Suprapubic skin (tissue), 4 donors: Measurements from ENCODE around the gene TMEM131. TPM values are rescaled to one million over a fixed set of nuclear protein-coding genes. Genes with fewer than 3 reads are reported as not detected.
"Not testable (repeated sequence)": the region's sequence is repeated elsewhere in the genome, so short reads cannot be mapped to it uniquely, and the experiment has no call there.

Source experiments
- DNase-seq, 2 donors: peaks; one replicate each; pipeline ENCODE4 v3.0.0-alpha.2; 2019; ENCODE audit warnings: low spot score in 2 of 2
- H3K27ac ChIP-seq: fragments of 200-600 bp; sonication (generic); one replicate; pipeline ENCODE4 v1.5.1; 2019
- H3K27me3 ChIP-seq: fragments of 200-600 bp; sonication (generic); one replicate; pipeline ENCODE4 v1.5.1; 2019
- H3K36me3 ChIP-seq: fragments of 200-600 bp; sonication (generic); one replicate; pipeline ENCODE4 v1.5.1; 2019
- H3K4me1 ChIP-seq: fragments of 200-600 bp; sonication (generic); one replicate; pipeline ENCODE4 v1.5.1; 2019
- H3K4me3 ChIP-seq: fragments of 200-600 bp; sonication (generic); one replicate; pipeline ENCODE4 v1.5.1; 2019; ENCODE audit warnings: mild to moderate bottlenecking
- H3K9me3 ChIP-seq: fragments of 200-600 bp; sonication (generic); one replicate; pipeline ENCODE4 v1.5.1; 2019
- EP300 ChIP-seq: sonication (generic); formaldehyde crosslinking; IDR thresholded peaks from one replicate; pipeline ENCODE4 v1.6.1; 2017; ENCODE audit warnings: antibody characterized with exemption
- POLR2A ChIP-seq, 2 donors: fragments of 450-650 bp; IDR thresholded peaks; one replicate each; pipeline ENCODE4 v1.6.1; 2017; ENCODE audit warnings: antibody characterized with exemption in 2 of 2, mild to moderate bottlenecking in 2 of 2, moderate library complexity in 2 of 2
- POLR2AphosphoS5 ChIP-seq, 3 donors: sonication (generic); formaldehyde crosslinking; IDR thresholded peaks; one replicate each; pipeline ENCODE4 v1.6.1; 2017; ENCODE audit warnings: antibody characterized with exemption in 3 of 3
- WGBS: methylation state at CpG from one replicate; pipeline ENCODE4 v1.1.5; 2018; 5-methylcytosine and 5-hydroxymethylcytosine counted together
- total RNA-seq, 4 donors: library from RNA; depleted of rRNA; stranded (reverse); fragments of >200 nt; gene quantifications; one replicate each; pipeline ENCODE4 v1.1.0, GENCODE V29; 2016
- TF ChIP-seq, protein P1 (sequence below), 2 donors: fragments of 200-600 bp in 1 of 2; fragments of 450-650 bp in 1 of 2; sonication (generic) in 1 of 2; IDR thresholded peaks; one replicate each; pipeline ENCODE4 v1.5.1; 2016 to 2019; ENCODE audit warnings: antibody characterized with exemption in 2 of 2, mild to moderate bottlenecking in 1 of 2, moderate library complexity in 1 of 2

Gene TMEM131
- total RNA-seq, 4 donors from 2014 or later, result 39.7 to 117 (median 42.5) TPM

DNA sequence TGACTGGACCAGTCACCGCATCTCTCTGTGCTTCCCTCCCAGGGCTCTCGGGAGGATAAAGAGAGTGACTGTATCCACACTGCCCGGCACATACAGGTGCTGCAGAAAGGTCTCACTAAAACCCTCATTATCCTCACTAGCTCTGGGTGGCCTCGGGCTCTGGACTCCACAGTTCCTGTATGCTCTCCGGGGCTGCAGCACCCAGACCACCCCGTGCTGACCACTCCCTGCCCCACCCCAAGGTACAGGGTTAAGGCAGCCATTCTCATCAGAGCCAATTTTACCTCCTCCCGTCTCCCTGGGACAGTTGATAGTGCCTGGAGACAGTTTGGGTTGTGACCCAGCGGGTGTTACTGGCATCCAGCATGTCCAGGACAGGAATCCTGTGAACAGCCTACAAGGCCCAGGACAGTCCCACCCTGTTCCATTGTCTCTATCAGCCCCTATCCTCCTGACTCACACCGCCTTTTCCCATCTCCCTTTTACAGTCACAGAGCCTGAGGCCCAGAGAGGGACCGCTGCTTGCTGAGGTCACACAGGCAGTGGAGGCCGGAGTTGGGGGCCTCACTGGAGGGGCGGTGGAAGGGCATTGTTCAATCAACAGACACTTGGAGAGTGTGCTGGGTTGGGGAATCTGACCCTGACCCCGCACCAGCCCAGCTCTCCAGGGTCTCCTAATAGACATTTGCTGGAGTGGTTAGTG lies 280.6 kb downstream of the TMEM131 start:
- no peak overlapping the region for H3K27ac ChIP-seq
- no peaks in the 10 kb centered on the region for H3K9me3 ChIP-seq
- DNase-seq, result peak; percentile 56 to 69
- no peaks in the 10 kb centered on the region for H3K36me3 ChIP-seq
- no peak overlapping the region for H3K4me3 ChIP-seq
- no peaks in the 10 kb centered on the region for H3K4me1 ChIP-seq
- H3K27me3 ChIP-seq, result no peaks in the 10 kb centered on the region
- 77% methylated on average over 13 of the region's 13 CpGs for WGBS
- no peak for TF ChIP-seq EP300
- TF ChIP-seq, protein P1, sequence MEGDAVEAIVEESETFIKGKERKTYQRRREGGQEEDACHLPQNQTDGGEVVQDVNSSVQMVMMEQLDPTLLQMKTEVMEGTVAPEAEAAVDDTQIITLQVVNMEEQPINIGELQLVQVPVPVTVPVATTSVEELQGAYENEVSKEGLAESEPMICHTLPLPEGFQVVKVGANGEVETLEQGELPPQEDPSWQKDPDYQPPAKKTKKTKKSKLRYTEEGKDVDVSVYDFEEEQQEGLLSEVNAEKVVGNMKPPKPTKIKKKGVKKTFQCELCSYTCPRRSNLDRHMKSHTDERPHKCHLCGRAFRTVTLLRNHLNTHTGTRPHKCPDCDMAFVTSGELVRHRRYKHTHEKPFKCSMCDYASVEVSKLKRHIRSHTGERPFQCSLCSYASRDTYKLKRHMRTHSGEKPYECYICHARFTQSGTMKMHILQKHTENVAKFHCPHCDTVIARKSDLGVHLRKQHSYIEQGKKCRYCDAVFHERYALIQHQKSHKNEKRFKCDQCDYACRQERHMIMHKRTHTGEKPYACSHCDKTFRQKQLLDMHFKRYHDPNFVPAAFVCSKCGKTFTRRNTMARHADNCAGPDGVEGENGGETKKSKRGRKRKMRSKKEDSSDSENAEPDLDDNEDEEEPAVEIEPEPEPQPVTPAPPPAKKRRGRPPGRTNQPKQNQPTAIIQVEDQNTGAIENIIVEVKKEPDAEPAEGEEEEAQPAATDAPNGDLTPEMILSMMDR (IDR thresholded peaks at IDR 0.05), result no peak
- TF ChIP-seq POLR2A (IDR thresholded peaks at IDR 0.05), result no peak
- TF ChIP-seq POLR2AphosphoS5 (IDR thresholded peaks at IDR 0.05), result no peak

DNA sequence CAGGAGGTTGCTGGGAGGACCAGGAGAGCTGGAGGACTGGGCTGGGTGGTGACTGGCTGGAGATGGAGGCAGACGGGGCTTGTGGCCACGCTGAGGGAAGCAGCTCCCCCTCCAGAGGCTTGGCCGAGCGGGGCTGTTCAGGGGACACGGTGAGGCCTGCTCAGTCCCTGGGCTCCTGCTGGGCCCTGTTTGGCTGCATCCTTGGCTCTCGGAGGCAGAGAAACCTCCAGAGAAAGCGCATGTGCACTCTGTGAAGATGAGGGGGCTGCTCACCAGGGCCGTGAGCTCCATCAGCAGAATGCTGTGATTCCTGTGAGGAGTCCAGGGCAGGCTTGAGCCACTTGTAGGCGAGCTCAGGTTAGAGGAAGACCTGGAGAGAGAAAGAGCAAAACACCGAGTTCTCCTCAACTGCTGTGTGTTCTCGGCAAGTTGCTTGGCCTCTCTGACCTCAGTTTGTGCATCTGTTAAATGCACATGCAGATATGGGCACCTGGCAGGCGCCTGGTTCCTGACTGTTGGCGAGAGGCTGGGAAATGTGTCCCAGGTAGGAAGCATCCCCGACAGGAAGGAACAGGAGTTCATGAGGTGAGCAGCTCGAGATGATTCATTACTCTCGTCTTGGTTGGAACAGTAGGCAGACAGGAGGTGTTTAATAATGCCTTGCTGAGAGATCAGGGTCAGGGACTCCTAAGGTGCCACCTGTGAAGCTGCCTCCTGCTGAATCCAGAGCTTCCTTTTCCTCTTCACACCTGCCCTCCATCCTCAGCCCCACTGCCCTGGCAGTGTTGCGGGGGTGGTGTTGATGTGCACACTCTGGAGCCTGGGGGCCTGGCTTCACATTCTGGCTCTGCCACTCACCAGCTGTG lies 281.4 kb downstream of the TMEM131 start:
- no peaks in the 10 kb centered on the region for H3K9me3 ChIP-seq
- no peaks in the 10 kb centered on the region for H3K4me1 ChIP-seq
- TF ChIP-seq EP300 (no peak), POLR2AphosphoS5 (IDR thresholded peaks at IDR 0.05) (no peak), POLR2A (IDR thresholded peaks at IDR 0.05) (no peak)
- DNase-seq, result peak; percentile 34 to 65
- H3K36me3 ChIP-seq, result no peaks in the 10 kb centered on the region
- 73% methylated on average over 13 of the region's 17 CpGs for WGBS
- no peak overlapping the region for H3K4me3 ChIP-seq
- no peak overlapping the region for H3K27ac ChIP-seq
- H3K27me3 ChIP-seq, result no peaks in the 10 kb centered on the region

- Histone ChIP-seq H3K27ac (no peak within 1 kb of the TSS), H3K4me3 (no peak within 1 kb of the TSS), H3K27me3 (no peaks in the 10 kb centered on the region), H3K36me3 (no peaks in the 10 kb centered on the region), H3K4me1 (no peaks in the 10 kb centered on the region), H3K9me3 (no peaks in the 10 kb centered on the region)
- 65% methylated on average over 16 of the region's 21 CpGs for WGBS
- TF ChIP-seq EP300, result no peak
- no peak for TF ChIP-seq POLR2AphosphoS5 (IDR thresholded peaks at IDR 0.05)
- TF ChIP-seq, protein P1 (IDR thresholded peaks at IDR 0.05), result no peak
- no peak for TF ChIP-seq POLR2A (IDR thresholded peaks at IDR 0.05)
- peak; percentile 40 to 66 for DNase-seq
These were observed 282.3 kb downstream of the TMEM131 start, which contains the start of gene ZAP70 for GRCh38 chr2:97713296-97714083. Gene ZAP70 (plus strand): TSS chr2:97713576. CDS start chr2:97724037, 10,461 bp downstream.

GRCh38 chr2:97712693-97713295 lies 283.0 kb downstream of the TMEM131 start:
- TF ChIP-seq, protein P1 (IDR thresholded peaks at IDR 0.05), result no peak
- no peak for TF ChIP-seq EP300
- no peak for TF ChIP-seq POLR2A (IDR thresholded peaks at IDR 0.05)
- TF ChIP-seq POLR2AphosphoS5 (IDR thresholded peaks at IDR 0.05), result no peak
- peaks cover 5% of the 10 kb centered on the region for H3K27me3 ChIP-seq
- no peaks in the 10 kb centered on the region for H3K36me3 ChIP-seq
- H3K9me3 ChIP-seq, result no peaks in the 10 kb centered on the region
- peak in 1 of 2 donors; percentile 76 for DNase-seq
- H3K27ac ChIP-seq, result no peak overlapping the region
- 74% methylated on average over 8 of the region's 11 CpGs for WGBS
- no peak overlapping the region for H3K4me3 ChIP-seq
- H3K4me1 ChIP-seq, result no peaks in the 10 kb centered on the region

GRCh38 chr2:97712175-97712574 lies 283.6 kb downstream of the TMEM131 start:
- not testable (repeated sequence) for H3K27me3 ChIP-seq, H3K4me3 ChIP-seq, DNase-seq, H3K9me3 ChIP-seq, H3K27ac ChIP-seq, H3K36me3 ChIP-seq, H3K4me1 ChIP-seq
- 91% methylated on average over 9 of the region's 9 CpGs for WGBS
